Effector CD4-positive, alpha-beta T cell (primary cell): ENCODE results near the gene CD5L.

Source experiments
- DNase-seq: peaks from one replicate; pipeline ENCODE4 v3.0.0-alpha.2; 2020

CD5L gene

DNA sequence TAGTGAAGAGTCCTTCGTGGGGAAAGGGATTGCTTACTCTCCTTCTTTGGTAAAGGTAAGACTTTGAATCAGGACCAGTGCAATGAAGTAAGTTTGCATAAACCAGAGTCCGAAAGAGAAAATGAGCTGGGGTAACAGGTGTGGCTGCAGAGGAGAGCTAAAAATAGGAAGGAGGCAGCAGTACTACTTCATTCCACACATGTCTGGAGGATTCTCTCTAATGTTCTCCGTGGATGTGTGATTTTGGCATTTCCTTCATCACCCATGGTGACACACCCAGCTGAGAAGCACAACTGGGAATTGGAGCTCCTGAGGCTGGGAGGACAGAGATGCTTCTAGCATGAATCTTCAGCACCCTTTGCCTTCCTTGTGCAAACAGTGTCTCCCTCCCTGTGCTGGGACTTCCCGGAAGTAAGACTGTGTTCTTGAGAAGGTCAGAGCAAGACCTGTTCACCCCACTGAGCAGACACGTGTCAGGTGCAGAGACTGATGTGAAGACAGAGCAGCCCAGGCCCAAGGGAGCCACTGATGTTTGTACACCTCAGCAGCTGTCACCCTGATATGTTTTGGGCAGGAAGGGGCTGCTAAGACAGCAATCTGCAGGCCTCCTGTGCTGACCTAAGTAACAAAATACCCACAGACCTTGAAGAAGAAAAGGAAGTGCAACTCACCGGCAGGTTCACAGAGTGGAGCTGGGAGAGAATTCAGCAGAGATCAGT lies 35.0 kb downstream of the CD5L start:
- DNase-seq: no peak

DNA sequence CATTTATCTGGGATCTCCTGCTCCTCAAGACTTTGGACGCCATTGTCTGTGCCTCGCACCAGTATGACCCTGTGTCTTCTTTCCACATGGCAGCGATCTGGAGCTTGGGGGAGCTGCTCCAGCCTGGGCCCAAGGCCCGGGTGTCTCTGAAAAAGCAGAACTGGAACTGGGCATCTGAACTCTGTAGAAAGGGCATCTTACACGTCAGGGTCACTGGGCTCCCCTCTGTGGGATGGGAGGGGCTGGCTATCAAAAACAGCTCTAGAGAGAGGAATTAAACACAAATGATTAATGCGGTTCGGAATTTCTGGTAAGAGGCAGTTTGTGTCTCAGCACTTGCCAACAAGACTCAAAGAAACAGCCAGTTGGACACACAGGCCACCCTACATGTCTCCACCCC lies 37.8 kb downstream of the CD5L start:
- DNase-seq: no peak

DNA sequence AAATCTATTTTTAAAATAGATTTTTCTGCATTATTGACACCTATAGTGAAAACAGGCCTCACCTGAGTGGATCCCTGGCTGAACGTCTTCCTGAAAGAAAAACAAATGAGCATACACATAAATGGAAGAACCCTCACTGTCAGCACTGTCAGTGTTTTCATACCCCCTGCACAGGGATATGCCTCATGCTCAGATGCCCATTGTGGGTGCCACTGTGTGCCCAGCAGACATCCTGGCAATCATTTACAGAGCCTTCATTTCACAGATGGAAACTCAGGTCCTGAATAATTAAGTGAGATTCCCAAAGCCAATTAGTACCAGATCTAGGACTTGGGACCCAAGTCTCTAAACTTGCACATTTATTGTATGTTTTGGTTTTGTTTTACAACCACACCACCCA lies 41.6 kb downstream of the CD5L start:
- DNase-seq: no peak

DNA sequence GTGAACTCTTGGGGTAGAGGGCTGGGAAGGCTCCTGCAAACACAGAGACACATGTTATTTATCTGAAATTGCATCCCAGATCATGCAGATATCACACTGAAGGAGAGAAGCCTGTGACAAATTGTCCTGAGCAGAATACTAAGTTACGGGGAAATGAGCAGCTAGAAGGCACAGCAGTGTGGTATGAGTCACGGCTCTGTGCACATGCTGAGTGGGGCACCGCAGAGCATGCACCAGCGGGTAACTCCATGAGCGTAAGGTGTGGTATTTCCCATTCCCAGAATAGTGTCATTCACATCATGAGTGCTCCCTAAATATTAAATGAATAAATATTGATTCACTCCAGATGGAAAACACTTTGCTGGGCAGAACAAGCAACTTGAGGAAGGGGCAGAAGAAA lies 43.4 kb downstream of the CD5L start:
- DNase-seq: no peak

DNA sequence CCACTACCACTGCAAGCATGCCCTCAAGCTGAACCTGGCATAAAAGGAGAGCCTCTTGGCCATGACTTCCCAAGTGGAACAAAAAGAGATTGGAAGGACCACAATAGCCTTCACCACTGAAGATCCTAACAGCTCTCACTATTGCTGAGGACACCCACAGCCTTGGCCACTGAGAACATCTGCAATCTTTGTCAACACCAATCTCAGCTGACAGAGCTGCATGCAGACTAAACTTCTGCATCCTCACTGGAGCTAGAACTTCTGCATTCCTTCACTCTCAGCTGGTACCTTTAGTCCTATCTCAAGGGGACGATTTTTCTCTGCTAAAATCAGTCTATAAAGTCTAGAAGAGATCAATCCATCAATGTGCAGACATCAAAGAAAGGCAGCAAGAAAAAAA lies 56.4 kb downstream of the CD5L start:
- DNase-seq: no peak

DNA sequence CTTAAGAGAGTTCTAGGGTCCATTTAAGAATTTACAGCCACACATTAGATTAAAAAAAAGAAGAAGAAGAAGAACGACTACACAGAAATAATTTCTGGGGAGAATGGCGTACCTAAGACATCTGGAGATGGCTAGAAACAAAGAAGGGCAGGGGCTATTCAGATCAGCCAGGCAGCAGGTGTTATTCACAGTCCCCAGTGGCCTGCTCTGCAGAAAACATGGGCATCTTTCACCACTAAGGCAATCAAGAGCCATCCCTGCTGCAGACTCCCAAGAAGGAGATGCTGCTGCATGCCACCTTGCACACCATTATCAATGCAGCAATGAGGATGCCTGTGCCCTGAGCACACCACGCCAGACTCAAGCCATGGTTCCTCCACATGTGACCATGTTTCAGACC lies 56.8 kb downstream of the CD5L start:
- no peak for DNase-seq

DNA sequence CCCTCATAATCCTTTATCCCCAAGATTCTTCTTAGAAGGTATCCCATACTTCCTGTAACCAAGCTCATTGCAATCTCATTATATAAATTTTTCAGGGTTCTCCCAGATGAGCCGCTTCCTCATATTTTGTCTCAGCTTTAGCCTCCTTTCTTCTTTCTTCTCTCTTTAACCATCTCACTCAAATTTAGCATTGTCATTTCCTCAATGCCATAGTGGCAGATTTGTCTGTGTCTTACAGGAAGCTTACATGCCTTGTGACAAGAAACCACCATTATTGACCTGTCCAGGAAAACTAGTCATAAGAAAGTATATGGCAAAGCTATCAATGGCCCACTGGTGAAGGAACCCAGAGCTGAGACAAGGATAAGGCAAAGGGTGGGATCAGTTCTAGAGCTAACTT lies 58.7 kb downstream of the CD5L start:
- no peak for DNase-seq

DNA sequence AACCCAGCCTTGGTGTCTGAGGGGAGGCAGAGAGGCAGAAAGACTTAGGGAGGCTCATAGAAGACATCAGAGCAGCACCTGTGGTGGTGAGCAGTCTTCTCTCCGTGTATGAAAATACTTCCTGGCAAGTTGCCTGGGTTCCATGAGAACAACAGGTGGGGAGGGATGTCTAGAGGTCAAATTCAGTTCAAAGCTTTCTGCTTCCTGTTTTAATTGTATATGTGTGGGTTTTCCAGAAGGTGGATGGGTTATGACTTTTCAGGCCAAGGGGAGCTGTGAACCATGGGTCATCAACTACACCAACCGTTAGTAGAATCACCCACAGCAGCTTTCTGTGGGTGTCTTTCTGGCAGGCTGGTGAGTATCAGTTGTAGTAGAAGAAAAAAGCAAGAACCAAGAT lies 60.6 kb downstream of the CD5L start:
- no peak for DNase-seq
